Measurements from ENCODE around the gene CCL27.

DNA sequence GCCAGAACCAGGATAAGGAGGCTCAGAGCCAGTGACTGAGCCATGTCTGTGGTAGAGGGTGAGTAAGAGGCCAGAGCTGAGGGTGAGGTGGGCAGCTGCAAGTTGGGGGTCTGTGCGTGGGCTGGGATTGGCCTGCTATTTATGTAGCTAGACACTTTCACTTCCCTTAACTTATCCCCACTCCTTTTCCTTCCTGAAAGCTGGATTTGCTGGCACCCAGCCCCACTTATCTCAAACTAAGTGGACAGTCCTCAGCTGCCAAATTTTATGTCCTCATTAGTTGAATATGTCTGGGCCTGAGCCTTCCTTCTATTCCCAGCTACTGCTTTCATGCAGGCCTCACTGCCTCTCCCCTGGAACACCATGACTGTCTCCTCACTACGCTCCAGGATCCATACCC, 47.6 kb upstream of the CCL27 start, which contains the start of gene CCL21:
- TF ChIP-seq, protein P1, sequence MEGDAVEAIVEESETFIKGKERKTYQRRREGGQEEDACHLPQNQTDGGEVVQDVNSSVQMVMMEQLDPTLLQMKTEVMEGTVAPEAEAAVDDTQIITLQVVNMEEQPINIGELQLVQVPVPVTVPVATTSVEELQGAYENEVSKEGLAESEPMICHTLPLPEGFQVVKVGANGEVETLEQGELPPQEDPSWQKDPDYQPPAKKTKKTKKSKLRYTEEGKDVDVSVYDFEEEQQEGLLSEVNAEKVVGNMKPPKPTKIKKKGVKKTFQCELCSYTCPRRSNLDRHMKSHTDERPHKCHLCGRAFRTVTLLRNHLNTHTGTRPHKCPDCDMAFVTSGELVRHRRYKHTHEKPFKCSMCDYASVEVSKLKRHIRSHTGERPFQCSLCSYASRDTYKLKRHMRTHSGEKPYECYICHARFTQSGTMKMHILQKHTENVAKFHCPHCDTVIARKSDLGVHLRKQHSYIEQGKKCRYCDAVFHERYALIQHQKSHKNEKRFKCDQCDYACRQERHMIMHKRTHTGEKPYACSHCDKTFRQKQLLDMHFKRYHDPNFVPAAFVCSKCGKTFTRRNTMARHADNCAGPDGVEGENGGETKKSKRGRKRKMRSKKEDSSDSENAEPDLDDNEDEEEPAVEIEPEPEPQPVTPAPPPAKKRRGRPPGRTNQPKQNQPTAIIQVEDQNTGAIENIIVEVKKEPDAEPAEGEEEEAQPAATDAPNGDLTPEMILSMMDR (IDR thresholded peaks at IDR 0.05), result no peak
- TF ChIP-seq POLR2A (IDR thresholded peaks at IDR 0.05; ENCODE audit: low read depth) (no peak), POLR2AphosphoS5 (IDR thresholded peaks at IDR 0.05) (no peak)
